Measurements from ENCODE around the gene JADE2.
"Not testable (repeated sequence)": the region's sequence is repeated elsewhere in the genome, so short reads cannot be mapped to it uniquely, and the experiment has no call there.

The JADE2 gene

GRCh38 chr5:134509308-134510040 lies 16.0 kb upstream of the JADE2 start:
- no peak overlapping the region for H3K27ac ChIP-seq
- TF ChIP-seq ZFX (IDR thresholded peaks at IDR 0.05): no peak
- TF ChIP-seq, protein P1, sequence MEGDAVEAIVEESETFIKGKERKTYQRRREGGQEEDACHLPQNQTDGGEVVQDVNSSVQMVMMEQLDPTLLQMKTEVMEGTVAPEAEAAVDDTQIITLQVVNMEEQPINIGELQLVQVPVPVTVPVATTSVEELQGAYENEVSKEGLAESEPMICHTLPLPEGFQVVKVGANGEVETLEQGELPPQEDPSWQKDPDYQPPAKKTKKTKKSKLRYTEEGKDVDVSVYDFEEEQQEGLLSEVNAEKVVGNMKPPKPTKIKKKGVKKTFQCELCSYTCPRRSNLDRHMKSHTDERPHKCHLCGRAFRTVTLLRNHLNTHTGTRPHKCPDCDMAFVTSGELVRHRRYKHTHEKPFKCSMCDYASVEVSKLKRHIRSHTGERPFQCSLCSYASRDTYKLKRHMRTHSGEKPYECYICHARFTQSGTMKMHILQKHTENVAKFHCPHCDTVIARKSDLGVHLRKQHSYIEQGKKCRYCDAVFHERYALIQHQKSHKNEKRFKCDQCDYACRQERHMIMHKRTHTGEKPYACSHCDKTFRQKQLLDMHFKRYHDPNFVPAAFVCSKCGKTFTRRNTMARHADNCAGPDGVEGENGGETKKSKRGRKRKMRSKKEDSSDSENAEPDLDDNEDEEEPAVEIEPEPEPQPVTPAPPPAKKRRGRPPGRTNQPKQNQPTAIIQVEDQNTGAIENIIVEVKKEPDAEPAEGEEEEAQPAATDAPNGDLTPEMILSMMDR (conservative IDR thresholded peaks at IDR 0.05): no peak

DNA sequence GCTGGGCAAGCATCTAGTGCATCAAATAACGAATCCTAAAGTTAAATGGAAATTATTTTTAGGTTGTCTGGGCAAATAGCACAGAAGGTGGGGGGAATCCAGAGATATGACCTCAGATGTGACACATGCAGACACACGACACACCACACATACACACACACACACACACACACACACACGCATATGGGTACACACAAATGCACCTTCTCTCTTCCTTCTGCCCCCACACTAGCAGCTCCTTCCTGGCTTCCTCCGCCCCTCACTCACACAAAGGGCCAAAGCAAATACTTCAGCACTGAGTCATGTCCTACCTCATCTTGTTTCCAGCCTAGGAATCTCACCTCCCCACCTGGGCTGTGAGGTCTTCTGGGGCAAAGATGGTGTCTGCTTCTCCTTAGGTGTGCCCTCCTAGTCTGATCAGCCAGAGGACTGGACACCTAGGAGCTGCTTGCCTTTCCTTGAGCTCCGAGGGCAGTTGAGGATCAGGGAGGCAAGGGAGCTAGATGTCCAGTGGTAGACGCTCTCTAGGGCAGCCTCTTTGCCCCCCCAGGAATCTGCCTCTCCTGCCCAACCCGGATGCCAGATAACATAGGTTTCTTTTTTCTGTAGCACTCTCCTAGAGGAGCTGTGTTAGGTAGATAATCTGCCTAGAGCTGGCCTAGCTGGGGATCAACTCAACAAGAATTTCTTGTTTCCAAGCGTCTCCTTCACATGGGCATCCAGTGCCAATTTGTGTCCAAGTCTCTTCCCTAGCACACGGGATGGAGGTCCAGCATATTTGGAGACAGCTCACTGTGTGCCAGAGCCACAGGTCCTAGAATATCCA lies 14.3 kb upstream of the JADE2 start:
- peak overlapping the region; percentile 33 for H3K27ac ChIP-seq

GRCh38 chr5:134511796-134512660 lies 13.4 kb upstream of the JADE2 start:
- peak overlapping the region; percentile 33 for H3K27ac ChIP-seq
- peak; percentile 14; the same call in 1 of the 2 replicates for TF ChIP-seq ZFX (IDR thresholded peaks at IDR 0.05)
- TF ChIP-seq, protein P1 (conservative IDR thresholded peaks at IDR 0.05): no peak; the same call in 1 of the 2 replicates

More for the DNA sequence above, 14.3 kb upstream of the JADE2 start:
- TF ChIP-seq, protein P1 (conservative IDR thresholded peaks at IDR 0.05): no peak

GRCh38 chr5:134512661-134512999 lies 12.8 kb upstream of the JADE2 start:
- TF ChIP-seq ZFX (IDR thresholded peaks at IDR 0.05): no peak
- TF ChIP-seq, protein P1 (conservative IDR thresholded peaks at IDR 0.05): no peak
- peak overlapping the region; percentile 33 for H3K27ac ChIP-seq

GRCh38 chr5:134515801-134516200 lies 9.7 kb upstream of the JADE2 start:
- H3K27ac ChIP-seq: no peak overlapping the region

GRCh38 chr5:134516984-134517383 lies 8.5 kb upstream of the JADE2 start:
- H3K27ac ChIP-seq: not testable (repeated sequence)

More at GRCh38 chr5:134515801-134516200, 9.7 kb upstream of the JADE2 start:
- TF ChIP-seq, protein P1 (conservative IDR thresholded peaks at IDR 0.05): no peak
- TF ChIP-seq ZFX (IDR thresholded peaks at IDR 0.05): no peak

GRCh38 chr5:134517553-134517952 lies 7.9 kb upstream of the JADE2 start:
- H3K27ac ChIP-seq: no peak overlapping the region
- TF ChIP-seq, protein P1 (conservative IDR thresholded peaks at IDR 0.05): no peak
- no peak for TF ChIP-seq ZFX (IDR thresholded peaks at IDR 0.05)

Data from C4-2B (cell line).